ENCODE results near the gene MYOM1. TPM values are rescaled to one million over a fixed set of nuclear protein-coding genes. Genes with fewer than 3 reads are reported as not detected.
"Not testable (repeated sequence)": the region's sequence is repeated elsewhere in the genome, so short reads cannot be mapped to it uniquely, and the experiment has no call there.

The MYOM1 gene
- total RNA-seq, 2 experiments from 2014 or later = 2.4 to 3.8 TPM

DNA sequence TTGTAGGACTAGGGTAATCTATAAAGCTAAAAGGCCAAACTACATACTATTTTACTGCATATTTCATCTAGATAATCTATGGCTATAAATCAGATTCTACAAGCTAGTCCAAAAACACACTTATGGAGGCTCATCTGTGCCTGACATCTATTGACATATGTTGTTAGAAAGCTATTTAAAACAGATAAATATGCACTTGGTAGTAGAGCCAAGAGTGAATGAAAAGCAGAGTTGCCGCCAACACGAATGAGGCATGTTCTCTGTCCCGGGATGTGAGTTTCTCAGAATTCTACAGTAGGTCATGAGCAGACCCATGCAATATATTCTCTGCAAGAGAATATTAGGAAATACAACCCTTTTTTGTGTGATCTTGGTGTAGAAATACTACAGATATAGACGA is 140.1 kb downstream of the MYOM1 start:
- H3K9me2 ChIP-seq (ENCODE audit: insufficient read depth, low read length) = no peaks in the 10 kb centered on the region
- no peaks in the 10 kb centered on the region for H3K36me3 ChIP-seq (ENCODE audit: insufficient read depth, low read length)
- no peak overlapping the region for H3K4me2 ChIP-seq (ENCODE audit: low read length)
- ChIA-PET CTCF (ENCODE audit: unreplicated experiment) (no interaction called here), POLR2A (interaction anchor here (0.9 to 1.2 kb wide), 3 partner anchors 10 to 50 kb away, joined by 3 to 4 read pairs (median 3); no protein-coding TSS in a partner anchor)
- intact Hi-C loops (cut with micrococcal nuclease; ENCODE audit: unreplicated experiment) = no loop called here
- H2AFZ ChIP-seq (ENCODE audit: low read length) = no peak overlapping the region
- H3K27ac ChIP-seq (ENCODE audit: low read depth, low read length, poor library complexity, severe bottlenecking) = no peak overlapping the region
- no peak overlapping the region for H3K4me3 ChIP-seq (ENCODE audit: low read depth, low read length, poor library complexity, severe bottlenecking)
- no peaks in the 10 kb centered on the region for H4K20me1 ChIP-seq (ENCODE audit: insufficient read depth, low read length)
- no peaks in the 10 kb centered on the region for H3K9me3 ChIP-seq (ENCODE audit: low read length)
- H3K4me1 ChIP-seq (ENCODE audit: insufficient read depth, low read length, poor library complexity, severe bottlenecking) = no peaks in the 10 kb centered on the region
- no TSS peak for BruUV-seq (replicated peaks)
- no peaks in the 10 kb centered on the region for H3K79me2 ChIP-seq (ENCODE audit: insufficient read depth, low read depth, low read length)
- TF ChIP-seq, protein P1, sequence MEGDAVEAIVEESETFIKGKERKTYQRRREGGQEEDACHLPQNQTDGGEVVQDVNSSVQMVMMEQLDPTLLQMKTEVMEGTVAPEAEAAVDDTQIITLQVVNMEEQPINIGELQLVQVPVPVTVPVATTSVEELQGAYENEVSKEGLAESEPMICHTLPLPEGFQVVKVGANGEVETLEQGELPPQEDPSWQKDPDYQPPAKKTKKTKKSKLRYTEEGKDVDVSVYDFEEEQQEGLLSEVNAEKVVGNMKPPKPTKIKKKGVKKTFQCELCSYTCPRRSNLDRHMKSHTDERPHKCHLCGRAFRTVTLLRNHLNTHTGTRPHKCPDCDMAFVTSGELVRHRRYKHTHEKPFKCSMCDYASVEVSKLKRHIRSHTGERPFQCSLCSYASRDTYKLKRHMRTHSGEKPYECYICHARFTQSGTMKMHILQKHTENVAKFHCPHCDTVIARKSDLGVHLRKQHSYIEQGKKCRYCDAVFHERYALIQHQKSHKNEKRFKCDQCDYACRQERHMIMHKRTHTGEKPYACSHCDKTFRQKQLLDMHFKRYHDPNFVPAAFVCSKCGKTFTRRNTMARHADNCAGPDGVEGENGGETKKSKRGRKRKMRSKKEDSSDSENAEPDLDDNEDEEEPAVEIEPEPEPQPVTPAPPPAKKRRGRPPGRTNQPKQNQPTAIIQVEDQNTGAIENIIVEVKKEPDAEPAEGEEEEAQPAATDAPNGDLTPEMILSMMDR (conservative IDR thresholded peaks at IDR 0.05; ENCODE audit: low read length) = no peak
- no peak for TF ChIP-seq EZH2phosphoT487 (IDR thresholded peaks at IDR 0.05; ENCODE audit: borderline replicate concordance, low read depth, low read length)
- DNase-seq (ENCODE audit: low spot score) = no peak

DNA sequence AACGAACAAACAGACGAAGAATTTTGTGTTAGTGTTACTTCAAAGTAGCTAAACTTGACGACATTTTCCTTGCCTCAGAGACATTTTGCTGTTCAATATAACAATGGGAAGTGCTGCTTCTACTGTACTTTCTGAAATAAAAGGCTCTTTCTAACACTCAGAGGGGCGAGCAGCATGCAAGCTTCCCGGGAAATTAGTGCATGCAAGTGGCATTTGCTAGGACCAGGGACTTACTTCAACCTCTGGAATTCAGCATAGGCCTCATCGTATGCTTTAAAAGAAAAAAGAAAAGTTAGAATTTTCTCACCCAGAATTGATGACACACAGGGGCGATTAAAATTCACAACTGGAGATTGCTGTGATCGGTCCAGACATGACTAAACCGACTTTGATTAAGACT is 144.3 kb downstream of the MYOM1 start:
- no peak overlapping the region for H2AFZ ChIP-seq (ENCODE audit: low read length)
- POLR2A ChIA-PET = interaction anchor here (0.6 kb wide), 1 partner anchor 21 kb away, joined by 3 read pairs; no protein-coding TSS in a partner anchor
- no peaks in the 10 kb centered on the region for H3K79me2 ChIP-seq (ENCODE audit: insufficient read depth, low read depth, low read length)
- intact Hi-C loops (cut with micrococcal nuclease; ENCODE audit: unreplicated experiment) = no loop called here
- H3K4me3 ChIP-seq (ENCODE audit: low read depth, low read length, poor library complexity, severe bottlenecking) = no peak overlapping the region
- no peak overlapping the region for H3K27ac ChIP-seq (ENCODE audit: low read depth, low read length, poor library complexity, severe bottlenecking)
- no peaks in the 10 kb centered on the region for H3K4me1 ChIP-seq (ENCODE audit: insufficient read depth, low read length, poor library complexity, severe bottlenecking)
- no TSS peak for BruUV-seq (replicated peaks)
- H3K9me2 ChIP-seq (ENCODE audit: insufficient read depth, low read length) = no peaks in the 10 kb centered on the region
- H4K20me1 ChIP-seq (ENCODE audit: insufficient read depth, low read length) = no peaks in the 10 kb centered on the region
- no peak overlapping the region for H3K4me2 ChIP-seq (ENCODE audit: low read length)
- no peaks in the 10 kb centered on the region for H3K36me3 ChIP-seq (ENCODE audit: insufficient read depth, low read length)
- H3K9me3 ChIP-seq (ENCODE audit: low read length) = no peaks in the 10 kb centered on the region
- no peak for DNase-seq (ENCODE audit: low spot score)
- CTCF ChIA-PET (ENCODE audit: unreplicated experiment) = no interaction called here
- no peak for TF ChIP-seq EZH2phosphoT487 (IDR thresholded peaks at IDR 0.05; ENCODE audit: borderline replicate concordance, low read depth, low read length)
- TF ChIP-seq, protein P1 (conservative IDR thresholded peaks at IDR 0.05; ENCODE audit: low read length) = no peak

DNA sequence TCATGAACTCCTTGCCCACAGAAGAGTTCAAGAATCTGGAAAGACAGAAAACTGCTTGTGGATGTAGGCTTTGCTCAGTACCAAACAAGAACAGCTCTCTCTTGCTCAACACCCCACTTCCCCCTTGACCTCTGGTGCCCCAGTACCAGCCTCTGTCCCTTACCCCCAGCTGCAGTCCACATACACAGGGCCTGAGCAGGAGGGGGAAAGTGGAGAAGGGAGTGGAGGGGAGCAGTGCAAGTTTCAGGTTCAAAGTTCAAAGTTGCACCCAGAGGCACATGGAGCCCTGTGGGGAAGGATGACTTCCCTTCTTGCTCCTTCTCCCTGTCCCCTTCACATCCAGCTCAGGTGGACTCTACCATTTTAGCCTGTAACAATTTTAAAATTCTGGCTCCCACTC is 145.7 kb downstream of the MYOM1 start:
- no peak for DNase-seq (ENCODE audit: low spot score)
- no peaks in the 10 kb centered on the region for H3K36me3 ChIP-seq (ENCODE audit: insufficient read depth, low read length)
- no peak overlapping the region for H3K4me2 ChIP-seq (ENCODE audit: low read length)
- H3K27ac ChIP-seq (ENCODE audit: low read depth, low read length, poor library complexity, severe bottlenecking) = no peak overlapping the region
- no peaks in the 10 kb centered on the region for H4K20me1 ChIP-seq (ENCODE audit: insufficient read depth, low read length)
- H2AFZ ChIP-seq (ENCODE audit: low read length) = no peak overlapping the region
- no peak overlapping the region for H3K4me3 ChIP-seq (ENCODE audit: low read depth, low read length, poor library complexity, severe bottlenecking)
- no TSS peak for BruUV-seq (replicated peaks)
- CTCF ChIA-PET (ENCODE audit: unreplicated experiment) = no interaction called here
- no peaks in the 10 kb centered on the region for H3K9me2 ChIP-seq (ENCODE audit: insufficient read depth, low read length)
- TF ChIP-seq, protein P1 (conservative IDR thresholded peaks at IDR 0.05; ENCODE audit: low read length) = no peak
- no peak for TF ChIP-seq EZH2phosphoT487 (IDR thresholded peaks at IDR 0.05; ENCODE audit: borderline replicate concordance, low read depth, low read length)
- H3K9me3 ChIP-seq (ENCODE audit: low read length) = no peaks in the 10 kb centered on the region
- POLR2A ChIA-PET = interaction anchor here (0.5 to 1.1 kb wide), 3 partner anchors 9 to 527 kb away, joined by 3 to 7 read pairs (median 3); no protein-coding TSS in a partner anchor
- intact Hi-C loops (cut with micrococcal nuclease; ENCODE audit: unreplicated experiment) = no loop called here
- no peaks in the 10 kb centered on the region for H3K4me1 ChIP-seq (ENCODE audit: insufficient read depth, low read length, poor library complexity, severe bottlenecking)
- H3K79me2 ChIP-seq (ENCODE audit: insufficient read depth, low read depth, low read length) = no peaks in the 10 kb centered on the region

DNA sequence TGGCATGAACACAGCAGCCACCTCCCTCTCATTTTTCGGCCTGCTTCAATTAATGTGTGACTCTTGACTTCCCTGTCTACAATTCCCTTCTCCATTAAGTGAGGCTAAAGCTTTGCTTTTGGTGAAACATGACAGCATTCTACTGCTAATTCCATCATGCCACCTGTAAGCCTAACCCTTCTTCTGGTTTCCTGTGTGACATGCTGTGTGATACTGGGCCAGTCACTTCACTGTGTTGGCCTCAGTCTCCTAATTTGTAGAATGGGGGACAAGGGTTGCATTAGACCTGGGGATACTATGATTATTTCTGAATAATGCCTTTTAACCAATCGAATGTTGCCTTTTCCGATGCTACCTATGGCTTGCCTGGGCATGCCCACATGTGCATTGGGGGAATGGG is 146.4 kb downstream of the MYOM1 start:
- intact Hi-C loops (cut with micrococcal nuclease; ENCODE audit: unreplicated experiment); H3K4me3 ChIP-seq (ENCODE audit: low read depth, low read length, poor library complexity, severe bottlenecking); BruUV-seq (replicated peaks); H3K79me2 ChIP-seq (ENCODE audit: insufficient read depth, low read depth, low read length); CTCF ChIA-PET (ENCODE audit: unreplicated experiment); H3K4me2 ChIP-seq (ENCODE audit: low read length); H3K27ac ChIP-seq (ENCODE audit: low read depth, low read length, poor library complexity, severe bottlenecking); H3K4me1 ChIP-seq (ENCODE audit: insufficient read depth, low read length, poor library complexity, severe bottlenecking); H2AFZ ChIP-seq (ENCODE audit: low read length); DNase-seq (ENCODE audit: low spot score); H3K36me3 ChIP-seq (ENCODE audit: insufficient read depth, low read length); H3K9me3 ChIP-seq (ENCODE audit: low read length); H3K9me2 ChIP-seq (ENCODE audit: insufficient read depth, low read length); H4K20me1 ChIP-seq (ENCODE audit: insufficient read depth, low read length): not testable (repeated sequence)
- POLR2A ChIA-PET = interaction anchor here (0.5 to 1.1 kb wide), 3 partner anchors 10 to 528 kb away, joined by 3 to 7 read pairs (median 3); no protein-coding TSS in a partner anchor
